H1 (cell line): ENCODE data around the gene UNC50. TPM values are rescaled to one million over a fixed set of nuclear protein-coding genes. Genes with fewer than 3 reads are reported as not detected.
"Not testable (repeated sequence)": the region's sequence is repeated elsewhere in the genome, so short reads cannot be mapped to it uniquely, and the experiment has no call there.

ENCODE experiments used
- CTCF ChIA-PET: fragments of 300-600 bp; sonication (Branson Sonifier 250); formaldehyde crosslinking; loops from one replicate; lab custom pipeline; 2021; ENCODE audit not compliant: partially characterized antibody; lab: Charles Lee
- POLR2A ChIA-PET: fragments of 300-600 bp; sonication (Branson Sonifier 250); formaldehyde crosslinking; loops from one replicate; lab custom pipeline; 2021; ENCODE audit warnings: inconsistent platforms; ENCODE audit not compliant: partially characterized antibody; lab: Charles Lee
- DNase-seq, 2 experiments: peaks; one replicate each; pipeline versions ENCODE4 v3.0.0 to v3.0.0-alpha.2; 2010 to 2022; ENCODE audit warnings: low spot score in 2 of 2, low read depth in 1 of 2, mixed read lengths in 1 of 2
- FAIRE-seq: peaks from 2 replicates; lab custom pipeline; 2011; peaks lifted over from hg19 to GRCh38; lab: Jason Lieb, UNC
- H2AFZ ChIP-seq: 2 replicates; pipeline ENCODE4 v1.8.1; 2012; ENCODE audit warnings: low read length, inconsistent platforms
- H2AK5ac ChIP-seq: 2 replicates; pipeline ENCODE4 v1.6.1; 2013; ENCODE audit warnings: low read depth, low read length
- H2BK120ac ChIP-seq: replicated peaks from 2 replicates; pipeline ENCODE3; 2013; ENCODE audit warnings: low read depth, low read length, inconsistent platforms
- H2BK12ac ChIP-seq: 2 replicates; pipeline ENCODE4 v1.6.1; 2013; ENCODE audit warnings: low read depth, low read length
- H2BK15ac ChIP-seq: 2 replicates; pipeline ENCODE4 v1.6.1; 2013; ENCODE audit warnings: low read length
- H2BK20ac ChIP-seq: 2 replicates; pipeline ENCODE4 v1.6.1; 2013; ENCODE audit warnings: low read length
- H2BK5ac ChIP-seq: 2 replicates; pipeline ENCODE4 v1.6.1; 2013; ENCODE audit warnings: low read depth, low read length
- H3K14ac ChIP-seq: 2 replicates; pipeline ENCODE4 v1.6.1; 2013; ENCODE audit warnings: inconsistent platforms; ENCODE audit not compliant: insufficient read length
- H3K18ac ChIP-seq: 2 replicates; pipeline ENCODE4 v1.6.1; 2013; ENCODE audit warnings: low read length; ENCODE audit errors: extremely low read depth
- H3K23ac ChIP-seq: 2 replicates; pipeline ENCODE4 v1.6.1; 2013; ENCODE audit warnings: inconsistent platforms; ENCODE audit not compliant: insufficient read length
- H3K23me2 ChIP-seq: 2 replicates; pipeline ENCODE4 v1.6.1; 2013; ENCODE audit warnings: low read depth, low read length
- H3K27ac ChIP-seq: 2 replicates; pipeline ENCODE4 v1.6.1; 2011; ENCODE audit warnings: low read depth, low read length, inconsistent platforms
- H3K27me3 ChIP-seq, 4 experiments: replicated peaks in 1 of 4; 1 replicate in 1 of 4; 2 replicates in 3 of 4; pipeline versions ENCODE4 v1.6.1 to v1.8.1; 2011 to 2013; ENCODE audit warnings: low read length in 3 of 4, mild to moderate bottlenecking in 3 of 4, inconsistent platforms in 2 of 4, mixed read lengths in 2 of 4, moderate library complexity in 1 of 4; ENCODE audit not compliant: control insufficient read depth in 3 of 4, insufficient read depth in 3 of 4; ENCODE audit errors: extremely low read depth in 1 of 4
- H3K36me3 ChIP-seq, 4 experiments: 2 replicates each; pipeline versions ENCODE4 v1.6.1 to v1.8.1; 2011 to 2013; ENCODE audit warnings: mild to moderate bottlenecking in 4 of 4, low read length in 3 of 4, moderate library complexity in 2 of 4, control low read depth in 1 of 4, inconsistent platforms in 1 of 4; ENCODE audit not compliant: insufficient read depth in 4 of 4, control insufficient read depth in 2 of 4
- H3K4ac ChIP-seq: replicated peaks from 2 replicates; pipeline ENCODE3; 2013; ENCODE audit warnings: low read length, low read depth, mixed read lengths, inconsistent platforms; ENCODE audit not compliant: insufficient read length
- H3K4me1 ChIP-seq, 4 experiments: replicated peaks in 1 of 4; 1 replicate in 1 of 4; 2 replicates in 3 of 4; pipeline versions ENCODE4 v1.6.1 to v1.8.1; 2011 to 2013; ENCODE audit warnings: low read length in 3 of 4, inconsistent platforms in 2 of 4, mixed read lengths in 1 of 4; ENCODE audit not compliant: insufficient read depth in 4 of 4, control insufficient read depth in 3 of 4
- H3K4me2 ChIP-seq, 2 experiments: 2 replicates each; pipeline versions ENCODE4 v1.6.1 to v1.8.1; 2011 to 2013; ENCODE audit warnings: low read depth in 2 of 2, low read length in 2 of 2, control low read depth in 1 of 2, inconsistent platforms in 1 of 2, mild to moderate bottlenecking in 1 of 2; ENCODE audit not compliant: insufficient read depth in 1 of 2
- H3K4me3 ChIP-seq, 4 experiments: fragments of 200-600, 300-600 bp in 1 of 4; sonication (generic), shearing (Covaris generic), sonication (Bioruptor Twin) in 1 of 4; 2 replicates each; pipeline versions ENCODE4 v1.5.1 to v1.8.1; 2011 to 2016; ENCODE audit warnings: low read length in 4 of 4, low read depth in 3 of 4, control low read depth in 2 of 4, inconsistent platforms in 2 of 4, mild to moderate bottlenecking in 2 of 4, mixed read lengths in 1 of 4, moderate library complexity in 1 of 4; ENCODE audit not compliant: insufficient read depth in 2 of 4; ENCODE audit errors: extremely low read depth in 1 of 4
- H3K56ac ChIP-seq: replicated peaks from 2 replicates; pipeline ENCODE3; 2013; ENCODE audit warnings: low read depth, mild to moderate bottlenecking, mixed read lengths, low read length, inconsistent platforms; ENCODE audit not compliant: insufficient read length
- H3K79me1 ChIP-seq: 2 replicates; pipeline ENCODE4 v1.6.1; 2013; ENCODE audit warnings: low read depth, low read length, control low read depth
- H3K79me2 ChIP-seq, 2 experiments: 2 replicates each; pipeline versions ENCODE4 v1.6.1 to v1.8.1; 2012 to 2013; ENCODE audit warnings: low read length in 2 of 2, mild to moderate bottlenecking in 2 of 2, inconsistent platforms in 1 of 2; ENCODE audit not compliant: insufficient read depth in 2 of 2, control insufficient read depth in 1 of 2
- H3K9ac ChIP-seq, 4 experiments: replicated peaks in 1 of 4; 1 replicate in 1 of 4; 2 replicates in 3 of 4; pipeline versions ENCODE4 v1.6.1 to v1.8.1; 2011 to 2013; ENCODE audit warnings: low read depth in 3 of 4, low read length in 3 of 4, control low read depth in 2 of 4, mild to moderate bottlenecking in 2 of 4, moderate library complexity in 2 of 4, inconsistent platforms in 1 of 4; ENCODE audit errors: extremely low read depth in 1 of 4
- H3K9me3 ChIP-seq, 2 experiments: 2 replicates each; pipeline versions ENCODE4 v1.6.1 to v1.8.1; 2012 to 2013; ENCODE audit warnings: mild to moderate bottlenecking in 2 of 2, moderate library complexity in 2 of 2, control low read depth in 1 of 2, inconsistent platforms in 1 of 2, low read depth in 1 of 2, low read length in 1 of 2, mixed read lengths in 1 of 2; ENCODE audit not compliant: insufficient read depth in 2 of 2
- H4K20me1 ChIP-seq, 2 experiments: replicated peaks in 1 of 2; 2 replicates each; pipeline versions ENCODE3 to v1.8.1; 2011 to 2013; ENCODE audit warnings: inconsistent platforms in 2 of 2, low read length in 2 of 2, mild to moderate bottlenecking in 1 of 2; ENCODE audit not compliant: insufficient read depth in 2 of 2, control insufficient read depth in 1 of 2
- H4K5ac ChIP-seq: 2 replicates; pipeline ENCODE4 v1.6.1; 2013; ENCODE audit warnings: low read length, low read depth, mixed read lengths, inconsistent platforms; ENCODE audit not compliant: insufficient read length
- H4K8ac ChIP-seq: 2 replicates; pipeline ENCODE4 v1.8.0; 2013; ENCODE audit warnings: mild to moderate bottlenecking, moderate library complexity, low read length, inconsistent platforms; ENCODE audit not compliant: insufficient read depth; ENCODE audit errors: extremely low read depth
- H4K91ac ChIP-seq: replicated peaks from 2 replicates; pipeline ENCODE3; 2013; ENCODE audit warnings: low read length, mixed read lengths, inconsistent platforms; ENCODE audit not compliant: insufficient read length
- WGBS, 2 experiments: shearing (Covaris generic) in 1 of 2; methylation state at CpG; one replicate each; pipeline versions ENCODE4 v1.1.6 to v1.1.7; 2013 to 2015; ENCODE audit warnings: low lambda C conversion rate in 2 of 2, mixed read lengths in 2 of 2, inconsistent platforms in 1 of 2, low coverage in 1 of 2, missing lambda C conversion rate in 1 of 2; ENCODE audit not compliant: insufficient replicate concordance in 2 of 2, insufficient coverage in 1 of 2, insufficient read length in 1 of 2; ENCODE audit errors: extremely low coverage in 1 of 2, missing lambda C conversion rate in 1 of 2; 5-methylcytosine and 5-hydroxymethylcytosine counted together
- polyA plus RNA-seq, 7 experiments: library from polyadenylated mRNA; depleted of rRNA in 3 of 7; stranded (reverse) in 5 of 7; unstranded in 2 of 7; fragments of >200 nt in 5 of 7; fragments of 200-250 nt in 2 of 7; gene quantifications; 1 replicate in 5 of 7; 2 replicates in 1 of 7; 4 replicates in 1 of 7; pipeline versions ENCODE4 v1.2.1 to v1.2.3, GENCODE V29; 2011 to 2013; ENCODE audit warnings: missing spikeins in 2 of 7, mixed read lengths in 2 of 7
- total RNA-seq: library from RNA; stranded (reverse); fragmentation: NEBNext Ultra II Directional; extraction: Animal tissue kit (Norgen Biotek cat#: 25700); gene quantifications from 2 replicates; pipeline ENCODE4 v1.2.1, GENCODE V29; 2021

UNC50 gene
- total and polyA plus RNA-seq, 2 of the 8 experiments (the other 6 are each of a cell fraction or from before 2014, with no cell fraction given), result 33.4 to 58.5 TPM

DNA sequence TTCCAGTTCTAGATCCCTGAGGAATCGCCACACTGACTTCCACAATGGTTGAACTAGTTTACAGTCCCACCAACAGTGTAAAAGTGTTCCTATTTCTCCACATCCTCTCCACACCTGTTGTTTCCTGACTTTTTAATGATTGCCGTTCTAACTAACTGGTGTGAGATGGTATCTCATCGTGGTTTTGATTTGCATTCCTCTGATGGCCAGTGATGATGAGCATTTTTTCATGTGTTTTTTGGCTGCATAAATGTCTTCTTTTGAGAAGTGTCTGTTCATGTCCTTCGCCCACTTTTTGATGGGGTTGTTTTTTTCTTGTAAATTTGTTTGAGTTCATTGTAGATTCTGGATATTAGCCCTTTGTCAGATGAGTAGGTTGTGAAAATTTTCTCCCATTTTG lies 13.7 kb upstream of the UNC50 start:
- H3K79me2 ChIP-seq, H4K5ac ChIP-seq, H2BK5ac ChIP-seq, H3K4me3 ChIP-seq, H2AK5ac ChIP-seq, H3K23ac ChIP-seq, H3K27ac ChIP-seq, H2AFZ ChIP-seq, H2BK12ac ChIP-seq, H3K56ac ChIP-seq, H3K4me2 ChIP-seq, H2BK20ac ChIP-seq, DNase-seq, H3K14ac ChIP-seq, H2BK15ac ChIP-seq, H4K8ac ChIP-seq, POLR2A ChIA-PET, H3K9ac ChIP-seq, H3K9me3 ChIP-seq, H3K27me3 ChIP-seq, H3K4me1 ChIP-seq, H3K18ac ChIP-seq, FAIRE-seq, CTCF ChIA-PET, H3K79me1 ChIP-seq, H3K4ac ChIP-seq, H4K20me1 ChIP-seq, H4K91ac ChIP-seq, H3K23me2 ChIP-seq, H2BK120ac ChIP-seq: not testable (repeated sequence)
- H3K36me3 ChIP-seq, result peaks cover 0 to 15% (median 5%) of the 10 kb centered on the region in 4 experiments; a peak in 5 of 8 replicates
- 88% methylated on average over 2 of the region's 4 CpGs; no CpG with 5 or more reads in 1 of the 2 experiments for WGBS, 2 experiments
